H1 (cell line): ENCODE data around the gene TMEM130. TPM values are rescaled to one million over a fixed set of nuclear protein-coding genes. Genes with fewer than 3 reads are reported as not detected.

Experiments used
- ASH2L ChIP-seq: fragments of 200-600, 300-600 bp; sonication (generic); IDR thresholded peaks from one replicate; pipeline ENCODE4 v1.7.1; 2017; ENCODE audit warnings: low read length
- E2F6 ChIP-seq: IDR thresholded peaks from 2 replicates; pipeline ENCODE4 v1.6.1; 2012; ENCODE audit warnings: inconsistent platforms
- HDAC6 ChIP-seq: IDR thresholded peaks from one replicate; pipeline ENCODE4 v1.7.1; 2012; ENCODE audit warnings: low read depth, mild to moderate bottlenecking, inconsistent platforms, low read length, moderate library complexity
- JUND ChIP-seq: IDR thresholded peaks from 2 replicates; pipeline ENCODE4 v1.6.1; 2011; ENCODE audit warnings: mild to moderate bottlenecking, improper control_type of control experiment, low read length
- MAFK ChIP-seq: IDR thresholded peaks from 2 replicates; pipeline ENCODE4 v1.6.1; 2012; ENCODE audit warnings: low read depth, mild to moderate bottlenecking, improper control_type of control experiment, low read length
- polyA plus RNA-seq, 7 experiments: library from polyadenylated mRNA; depleted of rRNA in 3 of 7; stranded (reverse) in 5 of 7; unstranded in 2 of 7; fragments of >200 nt in 5 of 7; fragments of 200-250 nt in 2 of 7; gene quantifications; 1 replicate in 5 of 7; 2 replicates in 1 of 7; 4 replicates in 1 of 7; pipeline versions ENCODE4 v1.2.1 to v1.2.3, GENCODE V29; 2011 to 2013; ENCODE audit warnings: missing spikeins in 2 of 7, mixed read lengths in 2 of 7
- total RNA-seq: library from RNA; stranded (reverse); fragmentation: NEBNext Ultra II Directional; extraction: Animal tissue kit (Norgen Biotek cat#: 25700); gene quantifications from 2 replicates; pipeline ENCODE4 v1.2.1, GENCODE V29; 2021

TMEM130 gene
- total and polyA plus RNA-seq, 2 of the 8 experiments (the other 6 are each of a cell fraction or from before 2014, with no cell fraction given), result 2.9 to 6.6 TPM

- TF ChIP-seq ASH2L (no peak), MAFK (no peak), HDAC6 (no peak), E2F6 (no peak), JUND (no peak)
Observed at GRCh38 chr7:98864731-98865453, 4.9 kb downstream of the TMEM130 start (continued).
